ENCODE data around the gene DHCR7. TPM values are rescaled to one million over a fixed set of nuclear protein-coding genes. Genes with fewer than 3 reads are reported as not detected.

The DHCR7 gene
- total and polyA plus RNA-seq, 4 experiments from 2014 or later: 15.3 to 18.0 (median 16.9) TPM

GRCh38 chr11:71490044-71490730 lies 42.0 kb upstream of the DHCR7 start:
- no peak overlapping the region for H3K4me3 ChIP-seq (ENCODE audit: low read length in 2 of 2)
- H3K27ac ChIP-seq (ENCODE audit: low read depth, low read length): no peak overlapping the region
- H3K27me3 ChIP-seq (ENCODE audit: insufficient read depth, low read length): no peaks in the 10 kb centered on the region
- H3K36me3 ChIP-seq (ENCODE audit: insufficient read depth, low read length): peaks cover 31% of the 10 kb centered on the region
- no peaks in the 10 kb centered on the region for H3K4me1 ChIP-seq (ENCODE audit: insufficient read depth, low read length)
- Mint-ChIP-seq H3K36me3 (peaks cover 73 to 74% of the 10 kb centered on the region in 2 donors), H3K27me3 (no peaks in the 10 kb centered on the region), H3K9me3 (no peaks in the 10 kb centered on the region), H3K4me1 (peaks cover 0 to 11% (median 8%) of the 10 kb centered on the region in 4 donors), H3K27ac (peak overlapping the region in 1 of 7 donors; percentile 59), H3K4me3 (no peak overlapping the region)
- no peak for DNase-seq
- intact Hi-C loops (cut with micrococcal nuclease): no loop called here
- ChIA-PET POLR2A (ENCODE audit: partially characterized antibody) (no interaction called here), CTCF (ENCODE audit: partially characterized antibody) (no interaction called here)
- no peaks in the 10 kb centered on the region for H3K9me3 ChIP-seq (ENCODE audit: control insufficient read depth in 1 of 2, low read length in 2 of 2)

GRCh38 chr11:71489311-71490043 lies 41.3 kb upstream of the DHCR7 start:
- no peak for DNase-seq
- H3K36me3 Mint-ChIP-seq: peaks cover 73 to 76% of the 10 kb centered on the region in 2 donors
- peaks cover 33% of the 10 kb centered on the region for H3K36me3 ChIP-seq (ENCODE audit: insufficient read depth, low read length)

GRCh38 chr11:71488681-71489270 lies 40.6 kb upstream of the DHCR7 start:
- H3K27me3 ChIP-seq (ENCODE audit: insufficient read depth, low read length): no peaks in the 10 kb centered on the region
- H3K36me3 ChIP-seq (ENCODE audit: insufficient read depth, low read length): peaks cover 35% of the 10 kb centered on the region
- ChIA-PET CTCF (ENCODE audit: partially characterized antibody) (no interaction called here), POLR2A (ENCODE audit: partially characterized antibody) (no interaction called here)
- H3K4me3 ChIP-seq (ENCODE audit: low read length in 2 of 2): no peak overlapping the region
- Mint-ChIP-seq H3K27ac (peak overlapping the region in 4 of 7 donors; percentile 45 to 80 (median 66)), H3K4me1 (peaks cover 0 to 13% (median 8%) of the 10 kb centered on the region in 4 donors), H3K4me3 (no peak overlapping the region), H3K27me3 (no peaks in the 10 kb centered on the region), H3K9me3 (no peaks in the 10 kb centered on the region), H3K36me3 (peaks cover 74 to 78% of the 10 kb centered on the region in 2 donors)
- no peak overlapping the region for H3K27ac ChIP-seq (ENCODE audit: low read depth, low read length)
- intact Hi-C loops (cut with micrococcal nuclease): no loop called here
- no peaks in the 10 kb centered on the region for H3K9me3 ChIP-seq (ENCODE audit: control insufficient read depth in 1 of 2, low read length in 2 of 2)
- no peak for DNase-seq
- H3K4me1 ChIP-seq (ENCODE audit: insufficient read depth, low read length): no peaks in the 10 kb centered on the region

More at GRCh38 chr11:71489311-71490043, 41.3 kb upstream of the DHCR7 start:
- Histone ChIP-seq H3K27ac (ENCODE audit: low read depth, low read length) (no peak overlapping the region), H3K4me1 (ENCODE audit: insufficient read depth, low read length) (no peaks in the 10 kb centered on the region), H3K9me3 (ENCODE audit: control insufficient read depth in 1 of 2, low read length in 2 of 2) (no peaks in the 10 kb centered on the region), H3K27me3 (ENCODE audit: insufficient read depth, low read length) (no peaks in the 10 kb centered on the region), H3K4me3 (ENCODE audit: low read length in 2 of 2) (no peak overlapping the region)
- no peaks in the 10 kb centered on the region for H3K27me3 Mint-ChIP-seq
- ChIA-PET CTCF (ENCODE audit: partially characterized antibody) (no interaction called here), POLR2A (ENCODE audit: partially characterized antibody) (no interaction called here)
- H3K4me3 Mint-ChIP-seq: no peak overlapping the region
- no peaks in the 10 kb centered on the region for H3K9me3 Mint-ChIP-seq
- H3K27ac Mint-ChIP-seq: peak overlapping the region in 3 of 7 donors; percentile 42 to 69 (median 46)
- H3K4me1 Mint-ChIP-seq: peaks cover 0 to 14% (median 8%) of the 10 kb centered on the region in 4 donors
- intact Hi-C loops (cut with micrococcal nuclease): no loop called here

- Mint-ChIP-seq H3K27ac (peak overlapping the region in 1 of 7 donors; percentile 64), H3K4me1 (peaks cover 0 to 15% (median 8%) of the 10 kb centered on the region in 4 donors), H3K4me3 (no peak overlapping the region), H3K36me3 (peaks cover 75 to 77% of the 10 kb centered on the region in 2 donors), H3K27me3 (no peaks in the 10 kb centered on the region), H3K9me3 (no peaks in the 10 kb centered on the region)
- no peak for DNase-seq
- no peak overlapping the region for H3K4me3 ChIP-seq (ENCODE audit: low read length in 2 of 2)
- peaks cover 44% of the 10 kb centered on the region for H3K36me3 ChIP-seq (ENCODE audit: insufficient read depth, low read length)
- ChIA-PET POLR2A (ENCODE audit: partially characterized antibody) (no interaction called here), CTCF (ENCODE audit: partially characterized antibody) (no interaction called here)
- intact Hi-C loops (cut with micrococcal nuclease): no loop called here
- no peaks in the 10 kb centered on the region for H3K4me1 ChIP-seq (ENCODE audit: insufficient read depth, low read length)
- H3K9me3 ChIP-seq (ENCODE audit: control insufficient read depth in 1 of 2, low read length in 2 of 2): no peaks in the 10 kb centered on the region
- no peak overlapping the region for H3K27ac ChIP-seq (ENCODE audit: low read depth, low read length)
- H3K27me3 ChIP-seq (ENCODE audit: insufficient read depth, low read length): no peaks in the 10 kb centered on the region
Observed at GRCh38 chr11:71486320-71486719, 38.1 kb upstream of the DHCR7 start.

DNA sequence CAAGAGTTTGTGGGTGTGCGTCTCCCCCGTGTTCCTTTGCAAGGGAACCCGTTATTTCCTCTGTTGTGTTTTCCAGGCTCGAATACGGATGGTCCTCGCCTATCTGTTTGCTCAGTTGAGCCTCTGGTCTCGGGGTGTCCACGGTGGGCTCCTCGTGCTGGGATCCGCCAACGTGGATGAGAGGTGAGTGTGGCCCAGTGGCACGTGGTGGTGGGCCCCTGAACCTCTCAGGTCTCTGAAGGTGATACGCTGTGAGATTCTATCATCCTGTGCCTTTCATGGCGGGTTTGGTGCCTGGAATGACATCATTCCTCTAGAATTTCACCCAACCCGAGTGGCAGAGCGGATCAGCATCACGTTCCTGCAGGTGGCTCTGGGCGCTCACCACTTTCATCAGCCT lies 37.3 kb upstream of the DHCR7 start:
- POLR2A ChIA-PET (ENCODE audit: partially characterized antibody): no interaction called here
- no peaks in the 10 kb centered on the region for H3K9me3 ChIP-seq (ENCODE audit: control insufficient read depth in 1 of 2, low read length in 2 of 2)
- H3K4me1 ChIP-seq (ENCODE audit: insufficient read depth, low read length): no peaks in the 10 kb centered on the region
- H3K27ac ChIP-seq (ENCODE audit: low read depth, low read length): no peak overlapping the region
- intact Hi-C loops (cut with micrococcal nuclease): no loop called here
- no peaks in the 10 kb centered on the region for H3K9me3 Mint-ChIP-seq
- no peaks in the 10 kb centered on the region for H3K27me3 ChIP-seq (ENCODE audit: insufficient read depth, low read length)
- no peaks in the 10 kb centered on the region for H3K27me3 Mint-ChIP-seq
- H3K4me1 Mint-ChIP-seq: peaks cover 0 to 15% (median 8%) of the 10 kb centered on the region in 4 donors
- peaks cover 46% of the 10 kb centered on the region for H3K36me3 ChIP-seq (ENCODE audit: insufficient read depth, low read length)
- peaks cover 73% of the 10 kb centered on the region in 2 donors for H3K36me3 Mint-ChIP-seq
- CTCF ChIA-PET (ENCODE audit: partially characterized antibody): no interaction called here
- H3K27ac Mint-ChIP-seq: no peak overlapping the region
- no peak overlapping the region for H3K4me3 Mint-ChIP-seq
- H3K4me3 ChIP-seq (ENCODE audit: low read length in 2 of 2): no peak overlapping the region
- no peak for DNase-seq

- H3K4me1 Mint-ChIP-seq: peaks cover 0 to 15% (median 8%) of the 10 kb centered on the region in 4 donors
- Histone ChIP-seq H3K27me3 (ENCODE audit: insufficient read depth, low read length) (no peaks in the 10 kb centered on the region), H3K36me3 (ENCODE audit: insufficient read depth, low read length) (peaks cover 50% of the 10 kb centered on the region), H3K27ac (ENCODE audit: low read depth, low read length) (no peak overlapping the region), H3K4me3 (ENCODE audit: low read length in 2 of 2) (no peak overlapping the region), H3K9me3 (ENCODE audit: control insufficient read depth in 1 of 2, low read length in 2 of 2) (no peaks in the 10 kb centered on the region), H3K4me1 (ENCODE audit: insufficient read depth, low read length) (no peaks in the 10 kb centered on the region)
- no peak overlapping the region for H3K27ac Mint-ChIP-seq
- ChIA-PET CTCF (ENCODE audit: partially characterized antibody) (no interaction called here), POLR2A (ENCODE audit: partially characterized antibody) (no interaction called here)
- H3K36me3 Mint-ChIP-seq: peaks cover 73 to 74% of the 10 kb centered on the region in 2 donors
- H3K4me3 Mint-ChIP-seq: no peak overlapping the region
- H3K9me3 Mint-ChIP-seq: no peaks in the 10 kb centered on the region
- intact Hi-C loops (cut with micrococcal nuclease): no loop called here
- no peaks in the 10 kb centered on the region for H3K27me3 Mint-ChIP-seq
- no peak for DNase-seq
Observed at GRCh38 chr11:71485063-71485399, 36.8 kb upstream of the DHCR7 start.

- ChIA-PET POLR2A (ENCODE audit: partially characterized antibody) (no interaction called here), CTCF (ENCODE audit: partially characterized antibody) (no interaction called here)
- H3K4me1 Mint-ChIP-seq: peaks cover 0 to 15% (median 8%) of the 10 kb centered on the region in 4 donors
- Histone ChIP-seq H3K9me3 (ENCODE audit: control insufficient read depth in 1 of 2, low read length in 2 of 2) (no peaks in the 10 kb centered on the region), H3K27me3 (ENCODE audit: insufficient read depth, low read length) (no peaks in the 10 kb centered on the region), H3K4me1 (ENCODE audit: insufficient read depth, low read length) (no peaks in the 10 kb centered on the region), H3K27ac (ENCODE audit: low read depth, low read length) (no peak overlapping the region), H3K4me3 (ENCODE audit: low read length in 2 of 2) (no peak overlapping the region), H3K36me3 (ENCODE audit: insufficient read depth, low read length) (peaks cover 55% of the 10 kb centered on the region)
- H3K4me3 Mint-ChIP-seq: no peak overlapping the region
- H3K27me3 Mint-ChIP-seq: no peaks in the 10 kb centered on the region
- no peak for DNase-seq
- H3K9me3 Mint-ChIP-seq: no peaks in the 10 kb centered on the region
- intact Hi-C loops (cut with micrococcal nuclease): no loop called here
- H3K36me3 Mint-ChIP-seq: peaks cover 75 to 76% of the 10 kb centered on the region in 2 donors
- peak overlapping the region in 1 of 7 donors; percentile 62 for H3K27ac Mint-ChIP-seq
Observed at GRCh38 chr11:71484248-71485062, 36.3 kb upstream of the DHCR7 start.
